Measurements from ENCODE around the gene NUP98.

Gene NUP98

DNA sequence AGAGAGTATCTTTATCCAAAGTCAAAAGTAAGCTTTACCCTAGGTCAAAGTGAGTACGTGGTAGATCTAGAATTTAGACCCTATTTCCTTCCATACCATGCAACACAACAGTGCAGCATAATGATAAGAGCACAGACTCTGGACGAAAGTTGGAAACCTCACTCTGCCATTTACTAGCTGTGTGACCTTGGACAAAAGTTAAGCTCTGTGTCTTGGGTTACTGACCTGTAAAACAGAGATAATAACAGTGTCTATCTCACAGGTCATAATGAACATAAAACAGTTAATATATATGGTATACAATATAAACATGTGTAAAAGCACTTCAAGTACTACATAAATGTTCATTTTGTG, 112.6 kb downstream of the NUP98 start:
- DNase-seq (ENCODE audit: low spot score) = no peak
- TF ChIP-seq, protein P1, sequence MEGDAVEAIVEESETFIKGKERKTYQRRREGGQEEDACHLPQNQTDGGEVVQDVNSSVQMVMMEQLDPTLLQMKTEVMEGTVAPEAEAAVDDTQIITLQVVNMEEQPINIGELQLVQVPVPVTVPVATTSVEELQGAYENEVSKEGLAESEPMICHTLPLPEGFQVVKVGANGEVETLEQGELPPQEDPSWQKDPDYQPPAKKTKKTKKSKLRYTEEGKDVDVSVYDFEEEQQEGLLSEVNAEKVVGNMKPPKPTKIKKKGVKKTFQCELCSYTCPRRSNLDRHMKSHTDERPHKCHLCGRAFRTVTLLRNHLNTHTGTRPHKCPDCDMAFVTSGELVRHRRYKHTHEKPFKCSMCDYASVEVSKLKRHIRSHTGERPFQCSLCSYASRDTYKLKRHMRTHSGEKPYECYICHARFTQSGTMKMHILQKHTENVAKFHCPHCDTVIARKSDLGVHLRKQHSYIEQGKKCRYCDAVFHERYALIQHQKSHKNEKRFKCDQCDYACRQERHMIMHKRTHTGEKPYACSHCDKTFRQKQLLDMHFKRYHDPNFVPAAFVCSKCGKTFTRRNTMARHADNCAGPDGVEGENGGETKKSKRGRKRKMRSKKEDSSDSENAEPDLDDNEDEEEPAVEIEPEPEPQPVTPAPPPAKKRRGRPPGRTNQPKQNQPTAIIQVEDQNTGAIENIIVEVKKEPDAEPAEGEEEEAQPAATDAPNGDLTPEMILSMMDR (IDR thresholded peaks at IDR 0.05; ENCODE audit: extremely low read depth, missing control alignments) = no peak

GRCh38 chr11:3684129-3684818, 113.1 kb downstream of the NUP98 start:
- no peak for DNase-seq (ENCODE audit: low spot score)
- TF ChIP-seq, protein P1 (IDR thresholded peaks at IDR 0.05; ENCODE audit: extremely low read depth, missing control alignments) = no peak

GRCh38 chr11:3683039-3683438, 114.3 kb downstream of the NUP98 start:
- TF ChIP-seq, protein P1 (IDR thresholded peaks at IDR 0.05; ENCODE audit: extremely low read depth, missing control alignments) = no peak
- DNase-seq (ENCODE audit: low spot score) = no peak

DNA sequence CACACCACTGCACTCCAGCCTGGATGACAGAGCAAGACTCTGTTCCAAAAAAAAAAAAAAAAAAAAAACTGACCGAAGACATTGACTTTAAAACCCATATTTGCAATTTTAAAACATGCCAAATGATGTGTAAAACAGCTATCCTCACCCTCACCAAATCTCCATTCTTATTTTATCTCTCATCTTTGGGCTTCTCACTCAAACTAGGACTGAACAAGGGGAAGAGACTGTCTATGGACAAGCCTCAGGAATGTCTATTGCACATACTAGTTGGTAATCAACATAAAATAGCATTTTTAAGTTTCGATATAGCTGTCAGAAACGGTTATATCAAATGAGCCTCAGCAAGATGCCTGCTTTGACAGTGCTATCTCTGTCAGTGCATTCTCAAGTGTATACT, 118.3 kb downstream of the NUP98 start:
- TF ChIP-seq, protein P1 (IDR thresholded peaks at IDR 0.05; ENCODE audit: extremely low read depth, missing control alignments) = no peak
- DNase-seq (ENCODE audit: low spot score) = no peak

- DNase-seq (ENCODE audit: low spot score) = no peak
- TF ChIP-seq, protein P1 (IDR thresholded peaks at IDR 0.05; ENCODE audit: extremely low read depth, missing control alignments) = no peak
Observed at GRCh38 chr11:3675971-3676370, 121.4 kb downstream of the NUP98 start.

DNA sequence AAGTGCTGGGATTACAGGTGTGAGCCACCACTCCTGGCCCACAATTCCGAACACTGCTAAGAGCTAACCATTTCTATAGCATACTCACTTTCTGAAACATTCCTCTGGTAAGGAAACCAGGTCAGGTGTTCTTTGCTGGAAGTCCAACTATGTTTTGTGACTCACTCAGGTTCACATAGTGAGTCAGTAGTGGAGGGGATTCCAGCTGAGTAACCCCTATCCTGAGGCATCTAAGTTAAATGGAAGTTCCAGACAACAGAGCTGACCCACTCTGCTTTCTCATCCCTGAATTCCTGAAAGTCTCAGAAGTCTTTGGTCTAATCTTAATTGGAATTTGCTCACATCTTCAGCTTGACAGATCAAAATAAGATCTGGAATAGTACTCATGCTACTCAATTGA, 123.2 kb downstream of the NUP98 start:
- DNase-seq (ENCODE audit: low spot score) = no peak
- TF ChIP-seq, protein P1 (IDR thresholded peaks at IDR 0.05; ENCODE audit: extremely low read depth, missing control alignments) = no peak

GRCh38 chr11:3671334-3672254, 125.8 kb downstream of the NUP98 start, which contains the start of gene CHRNA10:
Gene CHRNA10 (minus strand): TSS chr11:3671384. CDS start chr11:3671312, 72 bp downstream.
- peak; percentile 12 for DNase-seq (ENCODE audit: low spot score)
- TF ChIP-seq, protein P1 (IDR thresholded peaks at IDR 0.05; ENCODE audit: extremely low read depth, missing control alignments) = no peak

All from GM20000 (cell line).